Heart left ventricle (tissue), 16 donors: ENCODE measurements around the gene PTHLH. TPM values are rescaled to one million over a fixed set of nuclear protein-coding genes. Genes with fewer than 3 reads are reported as not detected.

ENCODE experiments used
- ATAC-seq, 4 donors: fragments of 200-7000 bp; cut with Tn5 transposase; one replicate each; pipeline ENCODE4 v1.9.1; 2020 to 2022; ENCODE audit warnings: moderate library complexity in 4 of 4, mild to moderate bottlenecking in 3 of 4, moderate number of reproducible peaks in 1 of 4
- DNase-seq, 5 donors: peaks; one replicate each; pipeline ENCODE4 v3.0.0-alpha.2; 2020
- H3K27ac ChIP-seq, 12 donors: fragments of 200-600 bp; sonication (generic) in 4 of 12; one replicate each; pipeline versions ENCODE4 v1.5.0 to v1.8.0; 2016 to 2022; ENCODE audit warnings: mild to moderate bottlenecking in 2 of 12
- H3K27me3 ChIP-seq, 9 donors: fragments of 200-600 bp; sonication (generic) in 2 of 9; one replicate each; pipeline versions ENCODE4 v1.5.1 to v1.8.0; 2016 to 2022; ENCODE audit warnings: mild to moderate bottlenecking in 3 of 9
- H3K36me3 ChIP-seq, 9 donors: fragments of 200-600 bp; sonication (generic) in 2 of 9; one replicate each; pipeline versions ENCODE4 v1.5.0 to v1.8.0; 2018 to 2022; ENCODE audit warnings: mild to moderate bottlenecking in 2 of 9
- H3K4me1 ChIP-seq, 12 donors: fragments of 200-600 bp; sonication (generic) in 4 of 12; one replicate each; pipeline versions ENCODE4 v1.5.0 to v1.8.0; 2016 to 2022; ENCODE audit warnings: mild to moderate bottlenecking in 3 of 12
- H3K4me3 ChIP-seq, 12 donors: fragments of 200-600 bp; sonication (generic) in 4 of 12; one replicate each; pipeline versions ENCODE4 v1.5.0 to v1.8.0; 2017 to 2022; ENCODE audit warnings: mild to moderate bottlenecking in 9 of 12, moderate library complexity in 4 of 12
- H3K9me3 ChIP-seq, 12 donors: fragments of 200-600 bp; sonication (generic) in 4 of 12; one replicate each; pipeline versions ENCODE4 v1.5.0 to v1.8.0; 2016 to 2022; ENCODE audit warnings: mild to moderate bottlenecking in 1 of 12
- POLR2A ChIP-seq, 2 donors: fragments of 450-650 bp; IDR thresholded peaks; one replicate each; pipeline ENCODE4 v1.6.1; 2017; ENCODE audit warnings: antibody characterized with exemption in 2 of 2, mild to moderate bottlenecking in 2 of 2, moderate library complexity in 2 of 2
- WGBS, 4 donors: extraction: QIAGEN DNeasy Blood & Tissue Kit in 2 of 4; methylation state at CpG; one replicate each; pipeline versions ENCODE4 v1.1.5 to v1.1.7; 2013 to 2018; 5-methylcytosine and 5-hydroxymethylcytosine counted together
- intact Hi-C, 10 donors: fragments of 100-400 bp; cut with DNase I; formaldehyde crosslinking; loops; one replicate each; pipeline versions ENCODE4 v1.11.1 to v1.14.2; 2022
- polyA plus RNA-seq, 2 donors: library from polyadenylated mRNA; stranded (reverse); fragments of 200-250 nt; gene quantifications; one replicate each; pipeline ENCODE4 v1.2.3, GENCODE V29; 2013
- total RNA-seq, 9 donors: library from RNA; depleted of rRNA in 2 of 9; stranded (reverse); fragments of >200 nt in 2 of 9; fragmentation: NEBNext Ultra II Directional in 3 of 9; extraction: Animal tissue kit (Norgen Biotek cat#: 25700) in 3 of 9; gene quantifications; one replicate each; pipeline versions ENCODE4 v1.1.0 to v1.2.4, GENCODE V29; 2016 to 2023
- TF ChIP-seq, protein P1 (sequence below), 12 donors: fragments of 200-600 bp; sonication (generic) in 4 of 12; IDR thresholded peaks; one replicate each; pipeline versions ENCODE4 v1.5.0 to v1.8.0; 2018 to 2022; ENCODE audit warnings: antibody characterized with exemption in 12 of 12, mild to moderate bottlenecking in 5 of 12
- donor health status: ischemic (EF 13 %, LVEDD 7.1; RV severe dilation, severe dysfunction).
- donor health status: healthy with polysubstance abuse.
- donor health status: DM: no; HTN: yes; CAD: no.
- donor health status: DM: no; HTN: no; CAD: no.
- donor health status: ischemic (EF 25% LVEDD 6.9; RV normal size, moderate dysfunction).
- donor health status: ischemic (EF 25% LVEDD 5.7; RV mildly dilated, moderate dysfunction).
- donor health status: healthy.
- donor health status: DM: yes; HTN: yes; CAD: no.
- donor health status: ischemic (EF 35%, LVEDD 5.7; RV mildly dilated, moderate dysfunction).
- donor health status: nonischemic (EF 11% LVEDD 7.7; RV severe dilation, severe dysfunction).
- donor health status: DM: yes; HTN: yes; CAD: no.
- donor health status: PGD.
- donor health status: ischemic (EF 29% LVEDD 5.4; RV normal size, mild dysfunction).
- donor health status: nonischemic (EF 23%, LVEDD 6.1; RV moderate dilation, normal function).

The PTHLH gene
- total and polyA plus RNA-seq, 11 donors, result 0.25 to 3.7 (median 1.1) TPM

GRCh38 chr12:27968972-27969623, 3.4 kb downstream of the PTHLH start:
- WGBS, 4 donors, result 2 to 4% (median 3%) methylated on average over 32 to 38 of the region's 38 CpGs
- peak in 3 of 4 donors; percentile 18 to 51 (median 37) for ATAC-seq
- Histone ChIP-seq H3K27me3 (peaks cover 6 to 77% (median 53%) of the 10 kb centered on the region in 9 donors), H3K36me3 (no peaks in the 10 kb centered on the region), H3K4me3 (peak overlapping the region in 11 of 12 donors; percentile 37 to 66 (median 55)), H3K27ac (peak overlapping the region in 4 of 12 donors; percentile 25 to 57 (median 47)), H3K4me1 (peaks cover 0 to 24% (median 14%) of the 10 kb centered on the region in 12 donors), H3K9me3 (no peaks in the 10 kb centered on the region)
- intact Hi-C loops, result loop anchor here in 2 of 10 donors (10.0 kb wide), 1 partner anchor 906 kb away; no protein-coding TSS in a partner anchor
- DNase-seq, result peak in 3 of 5 donors; percentile 24 to 27 (median 26)
- no peak for TF ChIP-seq POLR2A (IDR thresholded peaks at IDR 0.05)
- TF ChIP-seq, protein P1, sequence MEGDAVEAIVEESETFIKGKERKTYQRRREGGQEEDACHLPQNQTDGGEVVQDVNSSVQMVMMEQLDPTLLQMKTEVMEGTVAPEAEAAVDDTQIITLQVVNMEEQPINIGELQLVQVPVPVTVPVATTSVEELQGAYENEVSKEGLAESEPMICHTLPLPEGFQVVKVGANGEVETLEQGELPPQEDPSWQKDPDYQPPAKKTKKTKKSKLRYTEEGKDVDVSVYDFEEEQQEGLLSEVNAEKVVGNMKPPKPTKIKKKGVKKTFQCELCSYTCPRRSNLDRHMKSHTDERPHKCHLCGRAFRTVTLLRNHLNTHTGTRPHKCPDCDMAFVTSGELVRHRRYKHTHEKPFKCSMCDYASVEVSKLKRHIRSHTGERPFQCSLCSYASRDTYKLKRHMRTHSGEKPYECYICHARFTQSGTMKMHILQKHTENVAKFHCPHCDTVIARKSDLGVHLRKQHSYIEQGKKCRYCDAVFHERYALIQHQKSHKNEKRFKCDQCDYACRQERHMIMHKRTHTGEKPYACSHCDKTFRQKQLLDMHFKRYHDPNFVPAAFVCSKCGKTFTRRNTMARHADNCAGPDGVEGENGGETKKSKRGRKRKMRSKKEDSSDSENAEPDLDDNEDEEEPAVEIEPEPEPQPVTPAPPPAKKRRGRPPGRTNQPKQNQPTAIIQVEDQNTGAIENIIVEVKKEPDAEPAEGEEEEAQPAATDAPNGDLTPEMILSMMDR (IDR thresholded peaks at IDR 0.05), result peak in 1 of 12 donors; percentile 8

DNA sequence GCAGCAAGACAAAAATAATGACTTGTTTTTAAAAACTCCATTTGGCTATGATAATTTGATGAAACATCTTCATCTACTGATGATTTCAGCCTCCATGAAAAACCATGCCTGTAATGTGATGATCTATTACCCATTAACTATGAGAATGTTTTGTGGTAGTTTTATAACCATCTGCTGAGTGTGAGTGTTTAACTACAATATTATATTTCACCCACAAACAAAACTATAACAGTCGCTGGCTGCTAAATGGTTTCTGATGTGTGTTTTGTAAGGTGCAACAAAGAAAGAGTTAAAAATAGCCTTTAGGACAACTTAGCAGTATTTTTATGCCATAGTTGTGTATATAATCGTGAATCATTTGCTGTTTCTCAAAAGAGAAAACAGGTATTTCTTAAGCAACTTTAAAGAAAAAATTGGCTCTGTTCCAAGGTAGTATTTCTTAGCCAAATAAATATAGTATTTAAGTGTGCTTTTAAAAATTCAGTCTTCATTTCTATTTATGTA, 4.9 kb downstream of the PTHLH start:
- no peaks in the 10 kb centered on the region for H3K9me3 ChIP-seq
- H3K27ac ChIP-seq, result no peak overlapping the region
- ATAC-seq (no peak), DNase-seq (no peak)
- H3K27me3 ChIP-seq, result peaks cover 0 to 76% (median 46%) of the 10 kb centered on the region in 9 donors
- WGBS, 4 donors, result 49 to 69% (median 56%) methylated on average over 2 of the region's 2 CpGs
- no peak for TF ChIP-seq POLR2A (IDR thresholded peaks at IDR 0.05)
- TF ChIP-seq, protein P1 (IDR thresholded peaks at IDR 0.05), result no peak
- peaks cover 0 to 24% (median 14%) of the 10 kb centered on the region in 12 donors for H3K4me1 ChIP-seq
- H3K4me3 ChIP-seq, result no peak overlapping the region
- intact Hi-C loops, result loop anchor here in 2 of 10 donors (10.0 kb wide), 1 partner anchor 907 kb away; no protein-coding TSS in a partner anchor
- no peaks in the 10 kb centered on the region for H3K36me3 ChIP-seq

GRCh38 chr12:27966870-27967269, 5.7 kb downstream of the PTHLH start:
- ATAC-seq (peak in 3 of 4 donors; percentile 40 to 67 (median 56)), DNase-seq (no peak)
- WGBS, 4 donors, result 46 to 61% (median 50%) methylated on average over 2 of the region's 2 CpGs
- intact Hi-C loops, result loop anchor here in 2 of 10 donors (10.0 kb wide), 1 partner anchor 908 kb away; no protein-coding TSS in a partner anchor
- no peak overlapping the region for H3K27ac ChIP-seq
- TF ChIP-seq, protein P1 (IDR thresholded peaks at IDR 0.05), result no peak
- no peak for TF ChIP-seq POLR2A (IDR thresholded peaks at IDR 0.05)
- no peak overlapping the region for H3K4me3 ChIP-seq
- peaks cover 0 to 24% (median 14%) of the 10 kb centered on the region in 12 donors for H3K4me1 ChIP-seq
- H3K27me3 ChIP-seq, result peaks cover 0 to 72% (median 46%) of the 10 kb centered on the region in 9 donors
- H3K9me3 ChIP-seq, result no peaks in the 10 kb centered on the region
- no peaks in the 10 kb centered on the region for H3K36me3 ChIP-seq

- Histone ChIP-seq H3K4me1 (peaks cover 0 to 22% (median 14%) of the 10 kb centered on the region in 12 donors), H3K36me3 (no peaks in the 10 kb centered on the region), H3K27ac (no peak overlapping the region), H3K4me3 (no peak overlapping the region), H3K9me3 (no peaks in the 10 kb centered on the region), H3K27me3 (peaks cover 0 to 64% (median 41%) of the 10 kb centered on the region in 9 donors)
- ATAC-seq (no peak), DNase-seq (no peak)
- 74 to 82% (median 78%) methylated on average over 2 of the region's 2 CpGs for WGBS, 4 donors
- intact Hi-C loops, result loop anchor here in 2 of 10 donors (10.0 kb wide), 1 partner anchor 909 kb away; no protein-coding TSS in a partner anchor
- no peak for TF ChIP-seq POLR2A (IDR thresholded peaks at IDR 0.05)
- TF ChIP-seq, protein P1 (IDR thresholded peaks at IDR 0.05), result no peak
Measured at GRCh38 chr12:27965966-27966365, 6.6 kb downstream of the PTHLH start.
